ENCODE results near the gene GNGT2.
"Not testable (repeated sequence)": the region's sequence is repeated elsewhere in the genome, so short reads cannot be mapped to it uniquely, and the experiment has no call there.

GNGT2 gene

DNA sequence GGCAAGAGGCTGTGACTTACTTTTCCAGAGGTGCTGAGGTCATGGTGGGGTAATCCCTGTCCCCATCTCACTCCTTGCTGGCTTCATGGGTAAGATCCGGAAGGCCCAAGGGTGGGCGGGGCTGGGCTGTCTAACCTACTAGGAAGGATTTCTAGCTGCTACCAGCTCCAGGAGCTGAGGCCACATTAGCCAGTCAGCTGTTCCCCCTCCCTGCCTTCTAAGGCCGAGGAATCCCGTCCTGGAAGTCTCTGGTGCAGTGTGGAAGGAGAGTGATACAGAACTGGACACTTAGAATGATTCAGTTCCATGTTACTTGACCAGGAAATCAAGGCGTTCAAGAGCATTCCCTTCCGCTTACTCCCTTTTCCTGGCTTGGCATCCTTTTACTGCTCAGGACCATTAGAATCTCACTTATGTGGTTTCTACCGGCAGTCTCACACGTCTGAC is 8.9 kb downstream of the GNGT2 start:
- DNase-seq = no peak

- no peak for DNase-seq
Measured at GRCh38 chr17:49200423-49201083, 9.8 kb downstream of the GNGT2 start.

DNA sequence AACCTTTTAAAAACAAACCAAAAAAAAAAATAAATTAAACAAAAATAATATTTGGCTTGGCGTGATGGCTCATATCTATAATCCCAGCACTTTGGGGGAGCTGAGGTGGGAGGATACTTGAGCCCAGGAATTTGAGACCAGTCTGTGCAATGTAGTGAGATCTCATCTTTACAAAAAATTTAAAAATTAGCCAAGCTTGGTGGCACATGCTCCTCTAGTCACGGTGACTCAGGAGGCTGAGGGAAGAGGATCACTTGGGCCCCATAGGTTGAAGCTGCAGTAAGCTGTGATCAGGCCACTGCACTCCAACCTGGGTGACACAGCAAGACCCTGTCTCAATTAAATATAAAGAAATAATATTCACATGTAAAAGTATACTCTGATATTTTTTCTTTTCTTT is 12.2 kb downstream of the GNGT2 start:
- DNase-seq = no peak

DNA sequence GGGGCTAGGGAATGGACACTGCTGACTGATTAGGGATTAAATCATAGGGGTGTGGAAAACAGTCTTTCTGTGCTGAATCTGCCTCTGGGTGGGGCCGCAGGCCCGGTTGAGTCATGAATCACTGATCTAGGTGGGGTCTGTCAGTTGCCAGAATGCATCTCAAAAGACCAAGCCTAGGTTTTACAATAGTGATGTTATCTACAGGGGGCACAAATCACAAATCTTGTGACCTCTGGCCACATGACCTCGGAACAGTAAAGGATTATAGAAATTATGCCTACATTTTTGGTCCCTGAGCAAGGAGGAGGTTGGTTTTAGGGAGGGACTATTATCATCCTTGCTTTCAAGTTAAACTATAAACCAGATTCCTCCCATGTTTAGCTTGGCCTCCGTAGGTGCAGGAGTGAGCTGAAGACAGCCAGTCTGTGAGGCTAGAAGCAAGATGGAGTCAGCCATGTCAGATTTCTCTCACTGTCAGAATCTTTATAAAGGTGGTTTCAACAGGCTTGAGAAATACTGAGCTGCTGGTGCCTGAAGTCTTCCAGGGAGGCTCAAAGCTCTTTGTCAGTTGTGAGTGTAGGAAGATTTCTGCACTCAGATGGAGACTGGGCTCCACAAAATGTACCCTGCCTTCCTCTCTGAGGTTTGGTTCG is 12.9 kb downstream of the GNGT2 start:
- DNase-seq = no peak

- DNase-seq = no peak
Measured at GRCh38 chr17:49196520-49196919, 13.9 kb downstream of the GNGT2 start.

- DNase-seq = no peak
Measured at GRCh38 chr17:49195751-49196150, 14.6 kb downstream of the GNGT2 start.

GRCh38 chr17:49194297-49194607 is 16.1 kb downstream of the GNGT2 start:
- DNase-seq = no peak

- peak; percentile 63 to 68 for DNase-seq
Measured at GRCh38 chr17:49193513-49194296, 16.7 kb downstream of the GNGT2 start.

DNA sequence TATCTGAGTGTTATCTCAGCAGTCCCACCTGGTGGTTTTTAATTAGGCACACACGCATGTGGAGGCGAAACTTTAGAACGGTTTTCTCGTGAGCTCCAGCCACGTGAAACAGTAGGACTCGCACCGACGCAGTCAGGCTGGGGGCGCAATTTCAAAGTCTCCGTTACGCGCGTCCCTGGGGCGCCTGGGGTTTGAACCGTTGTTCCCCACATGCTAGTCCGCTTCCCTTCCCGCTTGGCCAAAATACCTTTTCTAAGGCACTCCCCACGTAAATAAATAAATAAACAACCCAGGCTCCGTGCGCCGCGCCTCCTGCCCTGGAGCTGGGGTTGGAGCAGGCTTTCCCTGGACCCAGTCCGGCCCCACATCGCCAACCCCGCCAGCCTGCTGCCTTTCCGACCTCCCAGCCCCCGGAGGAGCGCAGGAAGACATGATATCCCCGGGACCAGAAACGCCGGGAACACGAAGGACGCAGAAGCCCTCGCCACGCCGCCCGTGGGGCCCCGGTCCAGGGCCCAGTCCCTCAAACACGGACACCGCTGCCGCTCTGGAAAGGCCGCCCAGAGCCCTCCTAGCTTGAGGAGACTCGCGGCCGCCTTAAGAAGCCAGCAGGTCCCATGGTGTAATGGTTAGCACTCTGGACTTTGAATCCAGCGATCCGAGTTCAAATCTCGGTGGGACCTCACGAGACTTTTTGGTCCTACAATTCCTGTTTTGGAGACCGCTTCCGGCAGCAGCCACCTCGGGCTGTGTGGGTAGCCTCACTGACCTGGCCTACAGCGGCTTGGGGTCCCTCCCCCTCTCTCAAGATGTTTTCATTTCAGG is 18.2 kb downstream of the GNGT2 start:
- peak; percentile 87 to 90 for DNase-seq

DNA sequence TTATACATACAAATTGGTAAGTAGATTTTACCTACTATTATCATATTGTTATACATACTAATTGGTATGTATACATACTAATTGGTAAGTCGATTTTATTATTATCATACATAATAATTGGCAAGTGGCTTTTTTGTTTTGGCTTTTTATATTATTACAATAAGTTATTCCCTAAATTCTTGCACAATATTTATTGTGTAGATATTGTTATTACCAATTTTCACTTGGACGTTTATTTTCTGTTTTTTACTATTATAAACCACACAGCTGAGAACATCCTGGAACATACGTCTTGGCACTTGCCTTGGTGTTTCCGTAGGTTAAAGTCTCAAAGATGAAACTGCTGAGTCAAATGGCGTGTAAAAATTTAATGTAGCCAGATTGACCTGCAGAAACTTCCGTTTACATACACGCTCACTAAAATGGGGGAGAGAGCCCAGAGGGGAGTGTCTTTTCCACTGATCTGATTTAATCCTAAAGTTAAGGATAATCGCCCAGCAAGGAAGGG is 18.9 kb downstream of the GNGT2 start:
- peak; percentile 87 to 90 for DNase-seq

GRCh38 chr17:49190932-49191331 is 19.4 kb downstream of the GNGT2 start:
- peak in 1 of 2 experiments; percentile 16 for DNase-seq

GRCh38 chr17:49187301-49187700 is 23.1 kb downstream of the GNGT2 start:
- no peak for DNase-seq

GRCh38 chr17:49185381-49185780 is 25.0 kb downstream of the GNGT2 start:
- DNase-seq = not testable (repeated sequence)

DNA sequence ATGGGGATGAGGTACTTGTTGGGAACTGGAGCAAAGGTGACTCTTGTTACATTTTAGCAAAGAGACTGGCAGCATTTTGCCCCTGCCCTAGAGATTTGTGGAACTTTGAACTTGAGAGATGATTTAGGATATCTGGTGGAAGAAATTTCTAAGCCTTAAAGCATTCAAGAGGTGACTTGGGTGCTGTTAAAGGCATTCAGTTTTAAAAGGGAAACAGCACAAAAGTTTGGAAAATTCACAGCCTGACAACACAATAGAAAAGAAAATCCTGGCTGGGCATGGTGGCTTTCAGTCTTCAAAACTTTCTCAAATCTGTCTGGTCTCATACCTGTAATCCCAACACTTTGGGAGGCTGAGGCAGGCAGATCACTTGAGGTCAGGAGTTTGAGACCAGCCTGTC is 25.9 kb downstream of the GNGT2 start:
- DNase-seq = not testable (repeated sequence)

GRCh38 chr17:49183801-49184200 is 26.6 kb downstream of the GNGT2 start:
- no peak for DNase-seq

DNA sequence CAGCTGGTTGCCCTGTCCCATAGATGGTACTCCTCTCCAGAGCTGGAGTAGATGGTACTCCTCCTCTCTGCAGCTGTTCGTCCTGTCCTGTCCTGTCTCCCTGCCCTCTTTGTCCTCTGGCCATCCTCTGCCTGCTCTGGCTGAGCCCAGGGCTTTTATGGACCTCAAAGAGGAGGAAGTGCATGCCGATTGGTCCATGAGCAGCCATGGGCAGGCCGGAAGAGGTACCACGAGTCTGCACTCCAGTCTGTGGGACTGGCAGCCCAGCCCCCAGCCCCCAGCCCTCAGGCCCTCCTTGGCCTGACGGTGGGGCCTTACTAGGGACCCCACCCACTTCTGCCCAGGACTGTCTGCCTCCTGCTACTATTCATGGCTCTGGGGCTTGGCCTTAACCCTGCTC is 27.0 kb downstream of the GNGT2 start:
- DNase-seq = no peak

DNA sequence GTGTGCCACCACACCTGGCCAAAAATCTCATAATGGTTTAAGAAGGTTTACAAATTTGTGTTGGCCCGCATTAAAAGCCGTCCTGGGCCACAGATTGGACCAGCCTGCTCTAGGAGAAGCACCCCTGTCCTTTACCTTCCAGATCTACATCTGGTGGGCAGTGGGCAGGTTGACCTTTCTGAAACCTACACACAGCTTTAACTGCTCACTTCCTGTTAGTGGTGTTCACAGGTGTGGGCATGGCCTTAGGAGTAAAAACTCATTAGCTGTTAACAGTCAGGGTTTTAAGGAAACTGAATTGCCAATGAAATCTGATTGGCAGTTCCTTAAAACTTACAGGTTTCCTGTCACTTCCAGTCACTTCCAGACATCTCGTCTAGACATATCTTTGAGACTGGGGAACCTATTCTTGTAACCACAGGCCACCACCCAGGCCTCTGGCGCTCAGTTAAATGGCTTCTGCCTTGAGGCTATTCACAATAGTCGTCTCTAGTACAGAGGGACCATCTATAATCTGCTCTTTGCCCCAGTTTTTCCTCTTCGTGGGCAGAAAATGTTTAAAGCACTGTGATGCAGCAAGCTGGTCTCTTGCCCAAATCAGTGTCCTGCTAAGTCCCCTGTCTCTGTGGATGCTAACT is 29.3 kb downstream of the GNGT2 start:
- no peak for DNase-seq

- DNase-seq = peak; percentile 64 to 76
Measured at GRCh38 chr17:49180303-49180702, 30.1 kb downstream of the GNGT2 start.

- not testable (repeated sequence) for DNase-seq
Measured at GRCh38 chr17:49175978-49176377, 34.4 kb downstream of the GNGT2 start.

GRCh38 chr17:49170711-49171110 is 39.7 kb downstream of the GNGT2 start:
- not testable (repeated sequence) for DNase-seq

GRCh38 chr17:49170216-49170615 is 40.2 kb downstream of the GNGT2 start:
- DNase-seq = no peak

GRCh38 chr17:49168706-49169105 is 41.7 kb downstream of the GNGT2 start:
- no peak for DNase-seq

All from AML-193 (cell line).